Trophoblast cell (in vitro differentiated cells and primary cell): ENCODE measurements around the gene PDE6D.

Experiments
- DNase-seq, 2 donors: peaks; one replicate each; pipeline ENCODE4 v3.0.0-alpha.2; 2016
- H2AFZ ChIP-seq: 2 replicates; pipeline ENCODE4 v1.6.1; 2013; ENCODE audit warnings: low read length, moderate library complexity, mild to moderate bottlenecking; ENCODE audit not compliant: insufficient read depth, poor library complexity
- H2AK5ac ChIP-seq: 2 replicates; pipeline ENCODE4 v1.6.1; 2013; ENCODE audit warnings: mild to moderate bottlenecking, low read length
- H2BK120ac ChIP-seq: 2 replicates; pipeline ENCODE4 v1.6.1; 2013; ENCODE audit warnings: low read length, mild to moderate bottlenecking, moderate library complexity; ENCODE audit not compliant: insufficient read depth, poor library complexity
- H2BK12ac ChIP-seq: 2 replicates; pipeline ENCODE4 v1.6.1; 2013; ENCODE audit warnings: mild to moderate bottlenecking, low read length, moderate library complexity
- H2BK5ac ChIP-seq: 2 replicates; pipeline ENCODE4 v1.6.1; 2013; ENCODE audit warnings: low read length, low read depth, moderate library complexity, mild to moderate bottlenecking; ENCODE audit not compliant: poor library complexity
- H3K14ac ChIP-seq: 2 replicates; pipeline ENCODE4 v1.6.1; 2013; ENCODE audit warnings: mild to moderate bottlenecking, low read length
- H3K18ac ChIP-seq: 2 replicates; pipeline ENCODE4 v1.6.1; 2013; ENCODE audit warnings: mild to moderate bottlenecking, low read length
- H3K23ac ChIP-seq: 2 replicates; pipeline ENCODE4 v1.6.1; 2013; ENCODE audit warnings: low read length
- H3K27ac ChIP-seq: 2 replicates; pipeline ENCODE4 v1.5.1; 2013; ENCODE audit warnings: low read depth, mild to moderate bottlenecking, inconsistent platforms, low read length, moderate library complexity
- H3K27me3 ChIP-seq: 2 replicates; pipeline ENCODE4 v1.6.1; 2013; ENCODE audit warnings: inconsistent platforms, mild to moderate bottlenecking, low read length, moderate library complexity; ENCODE audit not compliant: insufficient read depth
- H3K36me3 ChIP-seq, 2 experiments: 1 replicate in 1 of 2; 2 replicates in 1 of 2; pipeline ENCODE4 v1.6.1; 2013; ENCODE audit warnings: low read length in 2 of 2, mild to moderate bottlenecking in 2 of 2, moderate library complexity in 1 of 2; ENCODE audit not compliant: insufficient read depth in 2 of 2, control insufficient read depth in 1 of 2
- H3K4ac ChIP-seq: 2 replicates; pipeline ENCODE4 v1.6.1; 2013; ENCODE audit warnings: low read depth, mild to moderate bottlenecking, low read length, moderate library complexity
- H3K4me1 ChIP-seq, 2 experiments: 1 replicate in 1 of 2; 2 replicates in 1 of 2; pipeline ENCODE4 v1.6.1; 2013; ENCODE audit warnings: low read length in 2 of 2, mild to moderate bottlenecking in 2 of 2, moderate library complexity in 1 of 2; ENCODE audit not compliant: insufficient read depth in 2 of 2, control insufficient read depth in 1 of 2
- H3K4me2 ChIP-seq: 2 replicates; pipeline ENCODE4 v1.6.1; 2013; ENCODE audit warnings: inconsistent platforms, mild to moderate bottlenecking, low read length, moderate library complexity
- H3K4me3 ChIP-seq: 2 replicates; pipeline ENCODE4 v1.5.1; 2013; ENCODE audit warnings: mild to moderate bottlenecking, low read depth, low read length, inconsistent platforms
- H3K79me1 ChIP-seq: one replicate; pipeline ENCODE4 v1.6.1; 2013; ENCODE audit warnings: low read length
- H3K79me2 ChIP-seq: 2 replicates; pipeline ENCODE4 v1.6.1; 2013; ENCODE audit warnings: low read length, mild to moderate bottlenecking; ENCODE audit not compliant: control insufficient read depth, insufficient read depth, poor library complexity
- H3K9ac ChIP-seq: 2 replicates; pipeline ENCODE4 v1.6.1; 2013; ENCODE audit warnings: mild to moderate bottlenecking, low read length
- H3K9me3 ChIP-seq: 2 replicates; pipeline ENCODE4 v1.6.1; 2013; ENCODE audit warnings: low read depth, mild to moderate bottlenecking, control low read depth, inconsistent platforms, low read length; ENCODE audit not compliant: insufficient read depth
- H4K12ac ChIP-seq: 2 replicates; pipeline ENCODE4 v1.6.1; 2013; ENCODE audit warnings: low read depth, mild to moderate bottlenecking, low read length, moderate library complexity
- H4K8ac ChIP-seq: 2 replicates; pipeline ENCODE4 v1.6.1; 2013; ENCODE audit warnings: low read depth, mild to moderate bottlenecking, low read length, moderate library complexity
- H4K91ac ChIP-seq: one replicate; pipeline ENCODE4 v1.6.1; 2013; ENCODE audit warnings: low read depth, mild to moderate bottlenecking, low read length, moderate library complexity
- WGBS: extraction: QIAGEN DNeasy Blood & Tissue Kit; methylation state at CpG from one replicate; pipeline ENCODE4 v1.1.7; 2013; ENCODE audit warnings: missing lambda C conversion rate; ENCODE audit not compliant: insufficient read length, insufficient coverage; ENCODE audit errors: extremely low coverage; 5-methylcytosine and 5-hydroxymethylcytosine counted together

PDE6D gene

DNA sequence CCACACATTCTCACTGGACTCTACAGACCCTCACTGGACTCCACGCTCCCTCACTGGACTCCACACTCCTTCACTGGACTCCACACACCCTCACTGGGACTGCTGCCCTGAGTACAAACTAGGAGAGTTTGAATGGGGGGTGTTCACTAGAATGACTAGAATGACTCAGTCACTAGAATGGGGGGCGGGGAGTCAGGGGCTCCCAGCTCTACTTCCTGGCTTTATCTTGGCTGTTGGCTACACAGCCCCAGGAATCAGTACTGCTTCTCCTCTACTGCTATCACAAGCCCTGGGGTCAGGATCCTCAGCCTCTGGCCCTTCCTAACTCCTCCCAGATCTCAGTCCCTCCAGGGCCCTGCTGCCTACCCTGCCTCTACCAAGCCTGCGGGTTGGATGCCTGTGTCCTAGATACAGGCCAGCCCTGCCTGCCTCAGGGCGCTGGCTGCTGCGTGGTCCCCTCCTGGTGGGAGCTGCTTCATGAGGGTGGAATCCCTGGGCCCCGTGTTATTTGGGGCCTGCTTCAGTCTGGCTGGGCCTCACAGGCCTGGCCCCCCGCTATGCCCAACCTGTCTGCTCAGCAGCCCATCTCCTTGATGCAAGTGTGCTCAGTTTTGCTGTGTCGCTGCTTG lies 65.0 kb downstream of the PDE6D start:
- Histone ChIP-seq H4K12ac (no peak overlapping the region), H3K4ac (no peak overlapping the region), H3K9ac (no peak overlapping the region), H3K27me3 (no peaks in the 10 kb centered on the region), H3K4me2 (no peak overlapping the region), H2BK5ac (peak overlapping the region; percentile 0), H2AFZ (no peak overlapping the region), H3K23ac (no peak overlapping the region), H4K8ac (peak overlapping the region; percentile 1), H3K79me1 (peaks cover 6% of the 10 kb centered on the region), H2BK12ac (peak overlapping the region; percentile 20), H3K14ac (peak overlapping the region; percentile 25), H3K79me2 (peaks cover 4% of the 10 kb centered on the region), H3K9me3 (no peaks in the 10 kb centered on the region), H3K4me3 (no peak overlapping the region), H3K4me1 (peaks cover 16 to 27% of the 10 kb centered on the region in 2 experiments), H3K18ac (peak overlapping the region; percentile 19), H3K27ac (peak overlapping the region; percentile 45), H3K36me3 (peaks cover 25 to 27% of the 10 kb centered on the region in 2 experiments), H2AK5ac (no peak overlapping the region), H4K91ac (peak overlapping the region; percentile 45), H2BK120ac (peak overlapping the region; percentile 33)
- peak; percentile 96 to 97 for DNase-seq
- WGBS, result no CpG with 5 or more reads among the region's 8 CpGs

- peaks cover 10% of the 10 kb centered on the region for H3K79me2 ChIP-seq
- H3K79me1 ChIP-seq, result peaks cover 6% of the 10 kb centered on the region
- no peak overlapping the region for H3K4me2 ChIP-seq
- H2AK5ac ChIP-seq, result peak overlapping the region; percentile 8
- no CpG with 5 or more reads among the region's 5 CpGs for WGBS
- H3K9me3 ChIP-seq, result no peaks in the 10 kb centered on the region
- peak overlapping the region; percentile 19 for H3K18ac ChIP-seq
- H2BK5ac ChIP-seq, result no peak overlapping the region
- H4K91ac ChIP-seq, result peak overlapping the region; percentile 45
- H2AFZ ChIP-seq, result no peak overlapping the region
- H3K23ac ChIP-seq, result no peak overlapping the region
- no peak overlapping the region for H3K4me3 ChIP-seq
- DNase-seq, result no peak
- peaks cover 28 to 29% of the 10 kb centered on the region in 2 experiments for H3K36me3 ChIP-seq
- H3K4ac ChIP-seq, result no peak overlapping the region
- peaks cover 16 to 27% of the 10 kb centered on the region in 2 experiments for H3K4me1 ChIP-seq
- H3K14ac ChIP-seq, result peak overlapping the region; percentile 16
- H3K27ac ChIP-seq, result no peak overlapping the region
- H4K12ac ChIP-seq, result no peak overlapping the region
- H3K9ac ChIP-seq, result no peak overlapping the region
- H4K8ac ChIP-seq, result no peak overlapping the region
- no peaks in the 10 kb centered on the region for H3K27me3 ChIP-seq
- peak overlapping the region; percentile 20 for H2BK12ac ChIP-seq
- peak overlapping the region; percentile 5 for H2BK120ac ChIP-seq
Measured at GRCh38 chr2:231715499-231715837, 65.6 kb downstream of the PDE6D start.

- peak overlapping the region; percentile 13 for H3K27ac ChIP-seq
- peaks cover 13% of the 10 kb centered on the region for H3K79me2 ChIP-seq
- no peak overlapping the region for H2AFZ ChIP-seq
- no peak overlapping the region for H4K91ac ChIP-seq
- no peak overlapping the region for H3K4ac ChIP-seq
- H3K36me3 ChIP-seq, result peaks cover 28 to 31% of the 10 kb centered on the region in 2 experiments
- H3K9ac ChIP-seq, result no peak overlapping the region
- H3K23ac ChIP-seq, result no peak overlapping the region
- H3K4me1 ChIP-seq, result peaks cover 16 to 27% of the 10 kb centered on the region in 2 experiments
- H2BK5ac ChIP-seq, result no peak overlapping the region
- H2AK5ac ChIP-seq, result no peak overlapping the region
- no peak overlapping the region for H3K4me3 ChIP-seq
- H3K4me2 ChIP-seq, result no peak overlapping the region
- H3K14ac ChIP-seq, result no peak overlapping the region
- no peak overlapping the region for H4K12ac ChIP-seq
- no peak overlapping the region for H3K18ac ChIP-seq
- no peak overlapping the region for H2BK12ac ChIP-seq
- H3K79me1 ChIP-seq, result peaks cover 8% of the 10 kb centered on the region
- H3K9me3 ChIP-seq, result no peaks in the 10 kb centered on the region
- H3K27me3 ChIP-seq, result no peaks in the 10 kb centered on the region
- no peak overlapping the region for H2BK120ac ChIP-seq
- H4K8ac ChIP-seq, result no peak overlapping the region
- peak; percentile 95 to 99 for DNase-seq
- WGBS, result no CpG with 5 or more reads among the region's 17 CpGs
Measured at GRCh38 chr2:231714639-231715498, 66.2 kb downstream of the PDE6D start.

DNA sequence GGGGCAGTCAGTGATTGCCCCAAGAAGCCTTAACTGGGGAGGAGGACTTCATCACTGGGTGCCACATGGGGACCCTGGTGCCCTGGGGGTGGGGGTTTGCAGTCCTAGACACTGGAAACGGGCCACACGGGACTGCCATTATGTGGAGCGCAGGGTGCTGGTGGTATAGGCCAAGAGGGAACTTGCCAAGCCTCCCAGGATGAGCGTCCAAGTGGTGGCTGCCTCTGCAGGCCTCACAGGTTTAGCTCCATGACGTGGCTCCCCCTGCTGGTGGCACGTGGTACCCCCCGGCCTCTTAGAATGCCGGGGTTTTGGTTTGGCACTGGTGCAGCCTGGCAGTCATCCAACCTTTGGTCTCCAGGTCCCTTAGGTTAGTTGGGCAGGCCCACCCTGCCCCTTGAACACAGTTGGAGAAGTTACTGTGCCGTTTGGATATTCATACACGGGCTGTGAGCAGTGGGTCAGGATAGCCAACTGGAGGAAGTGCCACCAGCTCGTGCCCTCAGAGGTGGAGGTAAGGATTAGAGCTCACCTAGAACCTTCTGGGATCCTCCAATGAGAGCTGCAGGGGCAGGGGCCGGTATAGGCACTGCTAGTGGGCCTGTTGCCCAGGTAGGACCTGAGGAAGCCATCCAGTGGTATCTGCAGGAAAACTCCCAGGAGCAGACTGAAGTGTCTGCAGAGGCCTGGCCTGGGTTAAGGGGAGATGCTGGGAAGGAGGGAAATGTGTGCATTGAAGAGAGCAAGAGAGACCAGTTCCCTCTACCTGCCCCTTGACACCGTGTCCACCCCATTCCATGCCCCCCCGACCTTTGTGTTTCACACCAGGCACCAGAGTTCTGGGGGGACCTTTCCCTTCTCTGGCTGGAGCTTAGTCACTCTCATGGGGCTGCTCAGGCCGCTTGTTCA lies 67.1 kb downstream of the PDE6D start:
- H3K79me2 ChIP-seq, result peaks cover 22% of the 10 kb centered on the region

More for the DNA sequence above, 67.1 kb downstream of the PDE6D start:
- peak; percentile 97 to 98 for DNase-seq
- Histone ChIP-seq H3K4me1 (peaks cover 16 to 27% of the 10 kb centered on the region in 2 experiments), H3K4me3 (no peak overlapping the region), H3K9me3 (no peaks in the 10 kb centered on the region), H2BK12ac (no peak overlapping the region), H3K18ac (no peak overlapping the region), H4K91ac (no peak overlapping the region), H3K36me3 (peaks cover 28 to 36% of the 10 kb centered on the region in 2 experiments), H2BK5ac (no peak overlapping the region), H2AFZ (no peak overlapping the region), H2BK120ac (no peak overlapping the region), H3K14ac (no peak overlapping the region), H3K79me1 (peaks cover 17% of the 10 kb centered on the region), H3K4me2 (no peak overlapping the region), H3K27me3 (no peaks in the 10 kb centered on the region), H2AK5ac (no peak overlapping the region), H3K4ac (no peak overlapping the region), H4K12ac (no peak overlapping the region), H3K23ac (no peak overlapping the region), H3K27ac (peak overlapping the region; percentile 13), H3K9ac (no peak overlapping the region), H4K8ac (no peak overlapping the region)
- WGBS, result no CpG with 5 or more reads among the region's 15 CpGs
